Liver (tissue), 9 donors: Measurements from ENCODE around the gene PCDH9. TPM values are rescaled to one million over a fixed set of nuclear protein-coding genes. Genes with fewer than 3 reads are reported as not detected.

ENCODE experiments used
- DNase-seq: peaks from one replicate; pipeline ENCODE4 v3.0.0-alpha.2; 2017; ENCODE audit warnings: low spot score
- H3K27ac ChIP-seq, 2 donors: one replicate each; pipeline ENCODE4 v1.7.0; 2013; ENCODE audit warnings: inconsistent platforms in 2 of 2, low read length in 2 of 2, control low read depth in 1 of 2, low read depth in 1 of 2, mild to moderate bottlenecking in 1 of 2
- H3K27me3 ChIP-seq, 4 donors: one replicate each; pipeline versions ENCODE4 v1.6.1 to v1.7.0; 2013; ENCODE audit warnings: low read length in 3 of 4, inconsistent platforms in 1 of 4, mild to moderate bottlenecking in 1 of 4, moderate library complexity in 1 of 4; ENCODE audit not compliant: control insufficient read depth in 4 of 4, insufficient read depth in 4 of 4
- H3K36me3 ChIP-seq, 4 donors: one replicate each; pipeline versions ENCODE4 v1.6.1 to v1.7.0; 2013; ENCODE audit warnings: low read length in 3 of 4, mild to moderate bottlenecking in 3 of 4, low read depth in 1 of 4, moderate library complexity in 1 of 4; ENCODE audit not compliant: control insufficient read depth in 4 of 4, insufficient read depth in 3 of 4
- H3K4me1 ChIP-seq, 4 donors: one replicate each; pipeline versions ENCODE4 v1.6.1 to v1.7.0; 2013; ENCODE audit warnings: low read length in 3 of 4, mild to moderate bottlenecking in 3 of 4, moderate library complexity in 1 of 4; ENCODE audit not compliant: control insufficient read depth in 4 of 4, insufficient read depth in 4 of 4
- H3K4me3 ChIP-seq, 3 donors: one replicate each; pipeline versions ENCODE4 v1.6.1 to v1.7.0; 2013; ENCODE audit warnings: low read length in 3 of 3, control low read depth in 1 of 3, low read depth in 1 of 3, mild to moderate bottlenecking in 1 of 3
- H3K9ac ChIP-seq, 2 donors: one replicate each; pipeline ENCODE4 v1.7.0; 2013; ENCODE audit warnings: low read length in 2 of 2, mild to moderate bottlenecking in 2 of 2, moderate library complexity in 2 of 2, control low read depth in 1 of 2, low read depth in 1 of 2
- H3K9me3 ChIP-seq, 4 donors: one replicate each; pipeline versions ENCODE4 v1.6.1 to v1.7.0; 2013; ENCODE audit warnings: low read length in 3 of 4; ENCODE audit not compliant: control insufficient read depth in 4 of 4
- ATF3 ChIP-seq: IDR thresholded peaks from 2 replicates; pipeline ENCODE4 v1.6.1; 2016; ENCODE audit warnings: antibody characterized with exemption
- CTCF ChIP-seq: fragments of 150-350 bp; IDR thresholded peaks from 2 replicates; pipeline ENCODE4 v1.5.1; 2017; ENCODE audit warnings: improper control_type of control experiment, low read depth, low read length; ENCODE audit not compliant: missing input control
- EGR1 ChIP-seq, 2 donors: IDR thresholded peaks; 2 replicates each; pipeline ENCODE4 v1.6.1; 2016 to 2018; ENCODE audit warnings: antibody characterized with exemption in 2 of 2, low read depth in 2 of 2
- FOXA1 ChIP-seq: IDR thresholded peaks from 2 replicates; pipeline ENCODE4 v1.6.1; 2016; ENCODE audit warnings: antibody characterized with exemption
- GABPA ChIP-seq, 2 donors: IDR thresholded peaks in 1 of 2; conservative IDR thresholded peaks in 1 of 2; 2 replicates each; pipeline ENCODE4 v1.6.1; 2016; ENCODE audit warnings: antibody characterized with exemption in 2 of 2, mild to moderate bottlenecking in 1 of 2, moderate library complexity in 1 of 2
- HNF4A ChIP-seq, 2 donors: conservative IDR thresholded peaks; 2 replicates each; pipeline ENCODE4 v1.6.1; 2016; ENCODE audit warnings: antibody characterized with exemption in 2 of 2, mild to moderate bottlenecking in 2 of 2
- HNF4G ChIP-seq: IDR thresholded peaks from 2 replicates; pipeline ENCODE4 v1.6.1; 2016; ENCODE audit warnings: antibody characterized with exemption
- JUND ChIP-seq, 2 donors: IDR thresholded peaks; 2 replicates each; pipeline ENCODE4 v1.6.1; 2016; ENCODE audit warnings: antibody characterized with exemption in 2 of 2
- MAX ChIP-seq: IDR thresholded peaks from 2 replicates; pipeline ENCODE4 v1.6.1; 2016; ENCODE audit warnings: antibody characterized with exemption
- NR2F2 ChIP-seq: IDR thresholded peaks from 2 replicates; pipeline ENCODE4 v1.6.1; 2016; ENCODE audit warnings: antibody characterized with exemption
- RAD21 ChIP-seq, 2 donors: IDR thresholded peaks; 2 replicates each; pipeline ENCODE4 v1.6.1; 2016; ENCODE audit warnings: antibody characterized with exemption in 2 of 2, mild to moderate bottlenecking in 2 of 2
- REST ChIP-seq: IDR thresholded peaks from 2 replicates; pipeline ENCODE4 v1.6.1; 2016; ENCODE audit warnings: antibody characterized with exemption, mild to moderate bottlenecking
- RXRA ChIP-seq, 2 donors: IDR thresholded peaks; 2 replicates each; pipeline ENCODE4 v1.6.1; 2017 to 2018; ENCODE audit warnings: antibody characterized with exemption in 2 of 2, mild to moderate bottlenecking in 1 of 2
- SP1 ChIP-seq: IDR thresholded peaks from 2 replicates; pipeline ENCODE4 v1.6.1; 2018; ENCODE audit warnings: antibody characterized with exemption, mild to moderate bottlenecking
- TAF1 ChIP-seq: conservative IDR thresholded peaks from 2 replicates; pipeline ENCODE4 v1.6.1; 2016; ENCODE audit warnings: antibody characterized with exemption, mild to moderate bottlenecking
- YY1 ChIP-seq: IDR thresholded peaks from 2 replicates; pipeline ENCODE4 v1.6.1; 2016; ENCODE audit warnings: antibody characterized with exemption, mild to moderate bottlenecking
- WGBS: extraction: QIAGEN DNeasy Blood & Tissue Kit; methylation state at CpG from one replicate; pipeline ENCODE4 v1.1.7; 2013; 5-methylcytosine and 5-hydroxymethylcytosine counted together
- polyA plus RNA-seq, 2 donors: library from polyadenylated mRNA; stranded (reverse) in 1 of 2; unstranded in 1 of 2; fragments of 200-250 nt in 1 of 2; fragments of >200 nt in 1 of 2; fragmentation: Nextera tagmentation in 1 of 2; extraction: Ambion mirVana in 1 of 2; gene quantifications; one replicate each; pipeline versions ENCODE4 v1.2.1 to v1.2.3, GENCODE V29; 2013 to 2015
- total RNA-seq, 2 donors: library from RNA; depleted of rRNA; stranded (reverse); fragments of >200 nt; gene quantifications; one replicate each; pipeline ENCODE4 v1.2.3, GENCODE V29; 2014
- donor health status: healthy.
- donor health status: healthy.
- donor health status: healthy.
- donor health status: healthy.
- donor health status: healthy.

The PCDH9 gene
- total and polyA plus RNA-seq, 4 donors, result 0.90 to 4.0 (median 2.2) TPM

GRCh38 chr13:66364346-66364745 is 865.8 kb downstream of the PCDH9 start:
- Histone ChIP-seq H3K9me3 (no peaks in the 10 kb centered on the region), H3K9ac (no peak overlapping the region), H3K27me3 (no peaks in the 10 kb centered on the region), H3K27ac (no peak overlapping the region), H3K4me3 (no peak overlapping the region), H3K36me3 (no peaks in the 10 kb centered on the region), H3K4me1 (no peaks in the 10 kb centered on the region)
- no peak for DNase-seq
- no peak for TF ChIP-seq SP1
- no peak for TF ChIP-seq RAD21 (IDR thresholded peaks at IDR 0.05)
- no peak for TF ChIP-seq TAF1
- no peak for TF ChIP-seq JUND (IDR thresholded peaks at IDR 0.05)
- no peak for TF ChIP-seq MAX
- no peak for TF ChIP-seq GABPA (IDR thresholded peaks at IDR 0.05 in 1 of 2, conservative IDR thresholded peaks at IDR 0.05 in 1 of 2)
- TF ChIP-seq CTCF, result no peak
- no peak for TF ChIP-seq EGR1 (IDR thresholded peaks at IDR 0.05; ENCODE audit: low read depth in 2 of 2)
- no peak for TF ChIP-seq ATF3
- TF ChIP-seq HNF4A (conservative IDR thresholded peaks at IDR 0.05), result no peak
- TF ChIP-seq RXRA (IDR thresholded peaks at IDR 0.05), result no peak

GRCh38 chr13:66362485-66362884 is 867.7 kb downstream of the PCDH9 start:
- H3K36me3 ChIP-seq, result no peaks in the 10 kb centered on the region
- no peak for TF ChIP-seq HNF4G
- TF ChIP-seq JUND (IDR thresholded peaks at IDR 0.05), result no peak
- TF ChIP-seq ATF3, result no peak
- TF ChIP-seq MAX, result no peak
- TF ChIP-seq EGR1 (IDR thresholded peaks at IDR 0.05; ENCODE audit: low read depth in 2 of 2), result no peak
- TF ChIP-seq HNF4A (conservative IDR thresholded peaks at IDR 0.05), result no peak
- no peak for TF ChIP-seq YY1
- TF ChIP-seq NR2F2, result no peak
- TF ChIP-seq RXRA (IDR thresholded peaks at IDR 0.05), result no peak
- TF ChIP-seq FOXA1, result no peak
- TF ChIP-seq TAF1, result no peak
- TF ChIP-seq CTCF, result no peak
- no peak for TF ChIP-seq REST
- no peak overlapping the region for H3K27ac ChIP-seq
- no peak for DNase-seq
- H3K9ac ChIP-seq, result no peak overlapping the region
- H3K9me3 ChIP-seq, result no peaks in the 10 kb centered on the region
- H3K4me3 ChIP-seq, result no peak overlapping the region
- no peaks in the 10 kb centered on the region for H3K27me3 ChIP-seq
- WGBS, result 83% methylated on average over 1 of the region's 1 CpG
- no peaks in the 10 kb centered on the region for H3K4me1 ChIP-seq
